H1 (cell line): ENCODE results near the gene HDC. TPM values are rescaled to one million over a fixed set of nuclear protein-coding genes. Genes with fewer than 3 reads are reported as not detected.

ENCODE experiments used
- CTCF ChIA-PET: fragments of 300-600 bp; sonication (Branson Sonifier 250); formaldehyde crosslinking; loops from one replicate; lab custom pipeline; 2021; ENCODE audit not compliant: partially characterized antibody; lab: Charles Lee
- POLR2A ChIA-PET: fragments of 300-600 bp; sonication (Branson Sonifier 250); formaldehyde crosslinking; loops from one replicate; lab custom pipeline; 2021; ENCODE audit warnings: inconsistent platforms; ENCODE audit not compliant: partially characterized antibody; lab: Charles Lee
- DNase-seq, 2 experiments: peaks; one replicate each; pipeline versions ENCODE4 v3.0.0 to v3.0.0-alpha.2; 2010 to 2022; ENCODE audit warnings: low spot score in 2 of 2, low read depth in 1 of 2, mixed read lengths in 1 of 2
- FAIRE-seq: peaks from 2 replicates; lab custom pipeline; 2011; peaks lifted over from hg19 to GRCh38; lab: Jason Lieb, UNC
- H2AFZ ChIP-seq: 2 replicates; pipeline ENCODE4 v1.8.1; 2012; ENCODE audit warnings: low read length, inconsistent platforms
- H2AK5ac ChIP-seq: 2 replicates; pipeline ENCODE4 v1.6.1; 2013; ENCODE audit warnings: low read depth, low read length
- H2BK120ac ChIP-seq: replicated peaks from 2 replicates; pipeline ENCODE3; 2013; ENCODE audit warnings: low read depth, low read length, inconsistent platforms
- H2BK12ac ChIP-seq: 2 replicates; pipeline ENCODE4 v1.6.1; 2013; ENCODE audit warnings: low read depth, low read length
- H2BK15ac ChIP-seq: 2 replicates; pipeline ENCODE4 v1.6.1; 2013; ENCODE audit warnings: low read length
- H2BK20ac ChIP-seq: 2 replicates; pipeline ENCODE4 v1.6.1; 2013; ENCODE audit warnings: low read length
- H2BK5ac ChIP-seq: 2 replicates; pipeline ENCODE4 v1.6.1; 2013; ENCODE audit warnings: low read depth, low read length
- H3K14ac ChIP-seq: 2 replicates; pipeline ENCODE4 v1.6.1; 2013; ENCODE audit warnings: inconsistent platforms; ENCODE audit not compliant: insufficient read length
- H3K18ac ChIP-seq: 2 replicates; pipeline ENCODE4 v1.6.1; 2013; ENCODE audit warnings: low read length; ENCODE audit errors: extremely low read depth
- H3K23ac ChIP-seq: 2 replicates; pipeline ENCODE4 v1.6.1; 2013; ENCODE audit warnings: inconsistent platforms; ENCODE audit not compliant: insufficient read length
- H3K23me2 ChIP-seq: 2 replicates; pipeline ENCODE4 v1.6.1; 2013; ENCODE audit warnings: low read depth, low read length
- H3K27ac ChIP-seq: 2 replicates; pipeline ENCODE4 v1.6.1; 2011; ENCODE audit warnings: low read depth, low read length, inconsistent platforms
- H3K27me3 ChIP-seq, 4 experiments: replicated peaks in 1 of 4; 1 replicate in 1 of 4; 2 replicates in 3 of 4; pipeline versions ENCODE4 v1.6.1 to v1.8.1; 2011 to 2013; ENCODE audit warnings: low read length in 3 of 4, mild to moderate bottlenecking in 3 of 4, inconsistent platforms in 2 of 4, mixed read lengths in 2 of 4, moderate library complexity in 1 of 4; ENCODE audit not compliant: control insufficient read depth in 3 of 4, insufficient read depth in 3 of 4; ENCODE audit errors: extremely low read depth in 1 of 4
- H3K36me3 ChIP-seq, 4 experiments: 2 replicates each; pipeline versions ENCODE4 v1.6.1 to v1.8.1; 2011 to 2013; ENCODE audit warnings: mild to moderate bottlenecking in 4 of 4, low read length in 3 of 4, moderate library complexity in 2 of 4, control low read depth in 1 of 4, inconsistent platforms in 1 of 4; ENCODE audit not compliant: insufficient read depth in 4 of 4, control insufficient read depth in 2 of 4
- H3K4ac ChIP-seq: replicated peaks from 2 replicates; pipeline ENCODE3; 2013; ENCODE audit warnings: low read length, low read depth, mixed read lengths, inconsistent platforms; ENCODE audit not compliant: insufficient read length
- H3K4me1 ChIP-seq, 4 experiments: replicated peaks in 1 of 4; 1 replicate in 1 of 4; 2 replicates in 3 of 4; pipeline versions ENCODE4 v1.6.1 to v1.8.1; 2011 to 2013; ENCODE audit warnings: low read length in 3 of 4, inconsistent platforms in 2 of 4, mixed read lengths in 1 of 4; ENCODE audit not compliant: insufficient read depth in 4 of 4, control insufficient read depth in 3 of 4
- H3K4me2 ChIP-seq, 2 experiments: 2 replicates each; pipeline versions ENCODE4 v1.6.1 to v1.8.1; 2011 to 2013; ENCODE audit warnings: low read depth in 2 of 2, low read length in 2 of 2, control low read depth in 1 of 2, inconsistent platforms in 1 of 2, mild to moderate bottlenecking in 1 of 2; ENCODE audit not compliant: insufficient read depth in 1 of 2
- H3K4me3 ChIP-seq, 4 experiments: fragments of 200-600, 300-600 bp in 1 of 4; sonication (generic), shearing (Covaris generic), sonication (Bioruptor Twin) in 1 of 4; 2 replicates each; pipeline versions ENCODE4 v1.5.1 to v1.8.1; 2011 to 2016; ENCODE audit warnings: low read length in 4 of 4, low read depth in 3 of 4, control low read depth in 2 of 4, inconsistent platforms in 2 of 4, mild to moderate bottlenecking in 2 of 4, mixed read lengths in 1 of 4, moderate library complexity in 1 of 4; ENCODE audit not compliant: insufficient read depth in 2 of 4; ENCODE audit errors: extremely low read depth in 1 of 4
- H3K56ac ChIP-seq: replicated peaks from 2 replicates; pipeline ENCODE3; 2013; ENCODE audit warnings: low read depth, mild to moderate bottlenecking, mixed read lengths, low read length, inconsistent platforms; ENCODE audit not compliant: insufficient read length
- H3K79me1 ChIP-seq: 2 replicates; pipeline ENCODE4 v1.6.1; 2013; ENCODE audit warnings: low read depth, low read length, control low read depth
- H3K79me2 ChIP-seq, 2 experiments: 2 replicates each; pipeline versions ENCODE4 v1.6.1 to v1.8.1; 2012 to 2013; ENCODE audit warnings: low read length in 2 of 2, mild to moderate bottlenecking in 2 of 2, inconsistent platforms in 1 of 2; ENCODE audit not compliant: insufficient read depth in 2 of 2, control insufficient read depth in 1 of 2
- H3K9ac ChIP-seq, 4 experiments: replicated peaks in 1 of 4; 1 replicate in 1 of 4; 2 replicates in 3 of 4; pipeline versions ENCODE4 v1.6.1 to v1.8.1; 2011 to 2013; ENCODE audit warnings: low read depth in 3 of 4, low read length in 3 of 4, control low read depth in 2 of 4, mild to moderate bottlenecking in 2 of 4, moderate library complexity in 2 of 4, inconsistent platforms in 1 of 4; ENCODE audit errors: extremely low read depth in 1 of 4
- H3K9me3 ChIP-seq, 2 experiments: 2 replicates each; pipeline versions ENCODE4 v1.6.1 to v1.8.1; 2012 to 2013; ENCODE audit warnings: mild to moderate bottlenecking in 2 of 2, moderate library complexity in 2 of 2, control low read depth in 1 of 2, inconsistent platforms in 1 of 2, low read depth in 1 of 2, low read length in 1 of 2, mixed read lengths in 1 of 2; ENCODE audit not compliant: insufficient read depth in 2 of 2
- H4K20me1 ChIP-seq, 2 experiments: replicated peaks in 1 of 2; 2 replicates each; pipeline versions ENCODE3 to v1.8.1; 2011 to 2013; ENCODE audit warnings: inconsistent platforms in 2 of 2, low read length in 2 of 2, mild to moderate bottlenecking in 1 of 2; ENCODE audit not compliant: insufficient read depth in 2 of 2, control insufficient read depth in 1 of 2
- H4K5ac ChIP-seq: 2 replicates; pipeline ENCODE4 v1.6.1; 2013; ENCODE audit warnings: low read length, low read depth, mixed read lengths, inconsistent platforms; ENCODE audit not compliant: insufficient read length
- H4K8ac ChIP-seq: 2 replicates; pipeline ENCODE4 v1.8.0; 2013; ENCODE audit warnings: mild to moderate bottlenecking, moderate library complexity, low read length, inconsistent platforms; ENCODE audit not compliant: insufficient read depth; ENCODE audit errors: extremely low read depth
- H4K91ac ChIP-seq: replicated peaks from 2 replicates; pipeline ENCODE3; 2013; ENCODE audit warnings: low read length, mixed read lengths, inconsistent platforms; ENCODE audit not compliant: insufficient read length
- GABPA ChIP-seq: IDR thresholded peaks from 2 replicates; pipeline ENCODE4 v1.6.1; 2011; ENCODE audit warnings: mild to moderate bottlenecking, low read length, moderate library complexity, borderline replicate concordance; ENCODE audit not compliant: insufficient read depth
- KDM4A ChIP-seq: IDR thresholded peaks from one replicate; pipeline ENCODE4 v1.7.1; 2012; ENCODE audit warnings: low read depth, mild to moderate bottlenecking, moderate library complexity, low read length, inconsistent platforms; ENCODE audit not compliant: severe bottlenecking
- TEAD4 ChIP-seq: IDR thresholded peaks from 2 replicates; pipeline ENCODE4 v1.6.1; 2012; ENCODE audit warnings: low read depth, low read length, inconsistent platforms, mixed read lengths
- YY1 ChIP-seq: IDR thresholded peaks from 2 replicates; pipeline ENCODE4 v1.6.1; 2011; ENCODE audit warnings: low read depth, mild to moderate bottlenecking, low read length
- WGBS, 2 experiments: shearing (Covaris generic) in 1 of 2; methylation state at CpG; one replicate each; pipeline versions ENCODE4 v1.1.6 to v1.1.7; 2013 to 2015; ENCODE audit warnings: low lambda C conversion rate in 2 of 2, mixed read lengths in 2 of 2, inconsistent platforms in 1 of 2, low coverage in 1 of 2, missing lambda C conversion rate in 1 of 2; ENCODE audit not compliant: insufficient replicate concordance in 2 of 2, insufficient coverage in 1 of 2, insufficient read length in 1 of 2; ENCODE audit errors: extremely low coverage in 1 of 2, missing lambda C conversion rate in 1 of 2; 5-methylcytosine and 5-hydroxymethylcytosine counted together
- polyA plus RNA-seq, 7 experiments: library from polyadenylated mRNA; depleted of rRNA in 3 of 7; stranded (reverse) in 5 of 7; unstranded in 2 of 7; fragments of >200 nt in 5 of 7; fragments of 200-250 nt in 2 of 7; gene quantifications; 1 replicate in 5 of 7; 2 replicates in 1 of 7; 4 replicates in 1 of 7; pipeline versions ENCODE4 v1.2.1 to v1.2.3, GENCODE V29; 2011 to 2013; ENCODE audit warnings: missing spikeins in 2 of 7, mixed read lengths in 2 of 7
- total RNA-seq: library from RNA; stranded (reverse); fragmentation: NEBNext Ultra II Directional; extraction: Animal tissue kit (Norgen Biotek cat#: 25700); gene quantifications from 2 replicates; pipeline ENCODE4 v1.2.1, GENCODE V29; 2021

The HDC gene
- total and polyA plus RNA-seq, 2 of the 8 experiments (the other 6 are each of a cell fraction or from before 2014, with no cell fraction given): 0.20 to 0.22 TPM

DNA sequence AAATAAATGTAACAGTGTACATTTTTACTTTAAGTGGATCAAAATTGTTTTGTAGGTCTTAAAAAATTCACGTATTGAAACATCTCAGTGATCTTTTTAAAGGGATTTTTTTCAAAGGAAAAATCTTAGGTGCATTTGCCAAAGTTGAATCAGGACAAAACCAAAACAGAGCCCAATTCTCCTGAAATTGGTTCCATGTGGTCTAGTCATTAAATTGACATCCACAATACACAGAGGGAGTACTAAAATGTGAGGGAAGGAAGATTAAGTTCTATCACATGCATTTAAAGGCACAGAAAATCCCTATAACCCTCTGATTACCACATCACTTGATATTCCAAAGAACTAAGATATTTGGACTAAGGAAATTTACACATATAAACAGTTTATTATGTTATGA is 39.3 kb upstream of the HDC start:
- DNase-seq (no peak), FAIRE-seq (no peak)
- no peak for TF ChIP-seq KDM4A
- TF ChIP-seq YY1: no peak
- no peak for TF ChIP-seq TEAD4
- no peak for TF ChIP-seq GABPA
- Histone ChIP-seq H4K91ac (no peak overlapping the region), H3K9me3 (peaks cover 7% of the 10 kb centered on the region in 2 experiments), H3K4me2 (no peak overlapping the region), H3K79me2 (no peaks in the 10 kb centered on the region; a peak in 1 of 4 replicates), H3K9ac (no peak overlapping the region), H3K14ac (no peak overlapping the region), H3K23me2 (no peaks in the 10 kb centered on the region), H2BK20ac (no peak overlapping the region), H3K18ac (no peak overlapping the region), H3K79me1 (no peaks in the 10 kb centered on the region), H2BK15ac (no peak overlapping the region), H4K20me1 (no peaks in the 10 kb centered on the region), H3K27me3 (no peaks in the 10 kb centered on the region), H3K4me1 (no peaks in the 10 kb centered on the region), H4K8ac (no peak overlapping the region), H2BK120ac (no peak overlapping the region), H2AFZ (no peak overlapping the region), H3K4ac (no peak overlapping the region), H2BK5ac (no peak overlapping the region), H3K27ac (no peak overlapping the region), H3K23ac (no peak overlapping the region), H3K36me3 (peaks cover 0 to 37% (median 12%) of the 10 kb centered on the region in 4 experiments; a peak in 5 of 8 replicates), H3K4me3 (no peak overlapping the region), H2BK12ac (no peak overlapping the region), H4K5ac (no peak overlapping the region), H3K56ac (no peak overlapping the region), H2AK5ac (no peak overlapping the region)
- CTCF ChIA-PET: interaction anchor here (0.7 kb wide), 1 partner anchor 14 kb away, joined by 3 read pairs; no protein-coding TSS in a partner anchor
- POLR2A ChIA-PET: no interaction called here
- 95% methylated on average over 1 of the region's 1 CpG; no CpG with 5 or more reads in 1 of the 2 experiments for WGBS, 2 experiments
